Endothelial cell of umbilical vein (primary cell): Measurements from ENCODE around the gene ESPNL. TPM values are rescaled to one million over a fixed set of nuclear protein-coding genes. Genes with fewer than 3 reads are reported as not detected.

Experiments used
- BruUV-seq: library from RNA; stranded (reverse); fragments of 400-500 nt; replicated peaks from 2 replicates; lab custom pipeline; 2021; lab: Mats Ljungman, UMichigan
- CTCF ChIA-PET: fragments of 300-600, 350-600 bp; sonication (Branson Sonifier 250); formaldehyde crosslinking; loops from one replicate; lab custom pipeline; 2021; ENCODE audit warnings: antibody characterized with exemption, inconsistent platforms; lab: Charles Lee
- POLR2A ChIA-PET: fragments of 300-600, 350-600 bp; sonication (Branson Sonifier 250); formaldehyde crosslinking; loops from one replicate; lab custom pipeline; 2021; ENCODE audit warnings: antibody characterized with exemption, inconsistent platforms; lab: Charles Lee
- DNase-seq: peaks from one replicate; pipeline ENCODE4 v3.0.0-alpha.2; 2011; ENCODE audit warnings: low read depth, low spot score
- FAIRE-seq: peaks from 2 replicates; lab custom pipeline; 2011; peaks lifted over from hg19 to GRCh38; lab: Jason Lieb, UNC
- H2AFZ ChIP-seq: 2 replicates; pipeline ENCODE4 v1.6.0; 2012; ENCODE audit warnings: low read depth, low read length, control low read depth, inconsistent platforms
- H3K27ac ChIP-seq: 2 replicates; pipeline ENCODE4 v1.5.1; 2011; ENCODE audit warnings: low read depth, mild to moderate bottlenecking, control low read depth, low read length, moderate library complexity; ENCODE audit not compliant: insufficient read depth
- H3K27me3 ChIP-seq, 2 experiments: 2 replicates each; pipeline versions ENCODE4 v1.6.0 to v1.6.1; 2011; ENCODE audit warnings: low read length in 2 of 2, mixed read lengths in 1 of 2; ENCODE audit not compliant: control insufficient read depth in 2 of 2, insufficient read depth in 2 of 2
- H3K36me3 ChIP-seq, 2 experiments: 2 replicates in 1 of 2; 3 replicates in 1 of 2; pipeline ENCODE4 v1.5.1; 2011; ENCODE audit warnings: low read length in 2 of 2, mild to moderate bottlenecking in 1 of 2, moderate library complexity in 1 of 2; ENCODE audit not compliant: control insufficient read depth in 2 of 2, insufficient read depth in 2 of 2; ENCODE audit errors: extremely low read depth in 1 of 2
- H3K4me1 ChIP-seq: 3 replicates; pipeline ENCODE4 v1.5.1; 2011; ENCODE audit warnings: mild to moderate bottlenecking, low read length; ENCODE audit not compliant: control insufficient read depth, insufficient read depth; ENCODE audit errors: extremely low read depth
- H3K4me2 ChIP-seq: 2 replicates; pipeline ENCODE4 v1.6.1; 2011; ENCODE audit warnings: low read length, control low read depth, mixed read lengths; ENCODE audit not compliant: insufficient read depth
- H3K4me3 ChIP-seq, 3 experiments: fragments of 200-600 bp in 1 of 3; sonication (generic), shearing (Covaris generic) in 1 of 3; replicated peaks in 1 of 3; 2 replicates each; pipeline ENCODE4 v1.5.1; 2011 to 2016; ENCODE audit warnings: control low read depth in 3 of 3, low read length in 3 of 3, mild to moderate bottlenecking in 2 of 3, inconsistent platforms in 1 of 3, low read depth in 1 of 3, moderate library complexity in 1 of 3; ENCODE audit not compliant: insufficient read depth in 1 of 3
- H3K79me2 ChIP-seq: 2 replicates; pipeline ENCODE4 v1.6.0; 2012; ENCODE audit warnings: low read length, inconsistent platforms; ENCODE audit not compliant: control insufficient read depth, insufficient read depth
- H3K9ac ChIP-seq: replicated peaks from 2 replicates; pipeline ENCODE3; 2011; ENCODE audit warnings: low read length, control low read depth; ENCODE audit not compliant: insufficient read depth; ENCODE audit errors: extremely low read depth
- H3K9me1 ChIP-seq: replicated peaks from 3 replicates; pipeline ENCODE4 v1.6.0; 2011; ENCODE audit warnings: mild to moderate bottlenecking, low read length; ENCODE audit not compliant: control insufficient read depth, insufficient read depth; ENCODE audit errors: extremely low read depth
- H3K9me3 ChIP-seq: replicated peaks from 2 replicates; pipeline ENCODE4 v1.5.1; 2012; ENCODE audit warnings: low read length, inconsistent platforms; ENCODE audit not compliant: control insufficient read depth, insufficient read depth
- H4K20me1 ChIP-seq: replicated peaks from 2 replicates; pipeline ENCODE3; 2011; ENCODE audit warnings: mild to moderate bottlenecking, low read length; ENCODE audit not compliant: control insufficient read depth, insufficient read depth; ENCODE audit errors: extremely low read depth
- EZH2 ChIP-seq: IDR thresholded peaks from 2 replicates; pipeline ENCODE4 v1.6.1; 2012; ENCODE audit warnings: borderline replicate concordance, low read depth, mild to moderate bottlenecking, moderate library complexity, low read length, inconsistent platforms; ENCODE audit not compliant: severe bottlenecking
- FOS ChIP-seq: IDR thresholded peaks from 2 replicates; pipeline ENCODE4 v1.6.1; 2011; ENCODE audit warnings: mild to moderate bottlenecking, low read length, moderate library complexity, borderline replicate concordance; ENCODE audit not compliant: insufficient read depth
- GATA2 ChIP-seq: IDR thresholded peaks from 2 replicates; pipeline ENCODE4 v1.7.0; 2011; ENCODE audit warnings: low read depth, mild to moderate bottlenecking, moderate library complexity, mixed read lengths, low read length; ENCODE audit not compliant: insufficient read length, insufficient read depth
- JUN ChIP-seq: IDR thresholded peaks from 2 replicates; pipeline ENCODE4 v1.6.1; 2011; ENCODE audit warnings: borderline replicate concordance, low read depth; ENCODE audit not compliant: insufficient read length, insufficient read depth
- MYC ChIP-seq: IDR thresholded peaks from one replicate; pipeline ENCODE4 v1.6.1; 2011; ENCODE audit warnings: mild to moderate bottlenecking, low read depth, low read length
- POLR2A ChIP-seq: IDR thresholded peaks from 2 replicates; pipeline ENCODE4 v1.6.1; 2012; ENCODE audit warnings: low read depth, mild to moderate bottlenecking, control low read depth, low read length
- POLR2AphosphoS5 ChIP-seq: IDR thresholded peaks from 2 replicates; pipeline ENCODE4 v1.6.1; 2012; ENCODE audit warnings: low read depth, mild to moderate bottlenecking, control low read depth, low read length, moderate library complexity; ENCODE audit not compliant: insufficient read depth
- dilution Hi-C: fragments of 300-500 bp; cut with MboI; formaldehyde crosslinking; loops from one replicate; pipeline ENCODE4 v1.15.0; 2019; ENCODE audit warnings: low sequenced_read_pairs; ENCODE audit not compliant: extremely low pct_ligation_motif_present
- intact Hi-C: fragments of 100-400 bp; cut with micrococcal nuclease; formaldehyde crosslinking; loops from one replicate; pipeline ENCODE4 v1.10.0; 2022
- polyA plus RNA-seq, 4 experiments: library from polyadenylated mRNA; depleted of rRNA in 3 of 4; stranded (reverse) in 3 of 4; unstranded in 1 of 4; fragments of >200 nt; gene quantifications; 2 replicates each; pipeline versions ENCODE4 v1.2.1 to v1.2.3, GENCODE V29; 2011 to 2012; ENCODE audit warnings: missing spikeins in 1 of 4
- total RNA-seq: library from RNA; stranded (reverse); gene quantifications from 2 replicates; pipeline ENCODE4 v1.2.3, GENCODE V29; 2021
- TF ChIP-seq, protein P1 (sequence below), 2 donors: IDR thresholded peaks; 1 replicate in 1 of 2; 2 replicates in 1 of 2; pipeline ENCODE4 v1.5.1; 2011; ENCODE audit warnings: low read length in 2 of 2, mild to moderate bottlenecking in 2 of 2, moderate library complexity in 2 of 2, control low read depth in 1 of 2, inconsistent platforms in 1 of 2, low read depth in 1 of 2; ENCODE audit not compliant: insufficient read depth in 1 of 2; ENCODE audit errors: extremely low read depth in 1 of 2
- TF ChIP-seq, protein P2 (sequence below): IDR thresholded peaks from 2 replicates; pipeline ENCODE4 v1.6.1; 2011; ENCODE audit not compliant: insufficient read depth, insufficient read length

Gene ESPNL
- total and polyA plus RNA-seq, 2 donors (not counting 3 experiments of a cell fraction or from before 2014, with no cell fraction given) = not detected

DNA sequence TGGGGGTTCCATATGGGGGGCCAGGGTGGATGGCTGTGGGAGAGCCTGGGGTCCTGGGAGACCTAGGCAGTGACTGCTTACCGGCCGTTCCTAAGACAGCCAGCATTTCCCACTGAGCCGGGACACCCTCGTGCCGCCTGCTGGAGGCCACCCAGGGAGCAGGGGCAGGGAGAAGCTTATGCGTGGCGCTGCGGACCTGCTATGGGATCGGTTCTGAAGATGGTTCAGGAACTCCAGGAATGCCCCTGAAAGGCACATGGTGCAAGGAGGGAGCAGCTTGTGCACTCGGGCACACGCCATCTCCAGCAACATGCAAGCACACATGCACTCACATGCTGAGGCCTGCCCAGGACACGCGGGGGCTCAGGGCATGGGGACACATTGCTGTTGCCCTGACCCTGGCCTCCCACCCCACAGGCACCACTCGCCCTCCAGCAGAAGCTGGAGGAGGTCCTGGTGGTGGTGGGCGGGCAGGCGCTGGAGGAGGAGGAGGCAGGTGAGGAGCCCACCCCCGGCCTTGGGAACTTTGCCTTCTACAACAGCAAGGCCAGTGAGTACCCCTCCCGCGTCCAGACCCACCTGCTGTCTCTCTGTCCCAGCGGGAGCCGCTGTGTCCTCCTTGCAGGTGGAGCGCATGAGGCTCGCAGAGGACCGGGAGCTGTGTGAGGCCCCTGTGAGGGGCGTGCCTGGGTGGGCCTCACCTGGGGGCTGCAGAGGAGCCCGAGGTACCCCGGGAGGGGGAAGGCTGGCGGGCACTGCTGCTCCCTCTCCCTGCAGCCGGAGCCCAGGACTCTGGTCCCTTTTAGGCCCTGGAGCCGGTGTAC lies 42.5 kb downstream of the ESPNL start:
- ChIA-PET CTCF (no interaction called here), POLR2A (no interaction called here)
- TF ChIP-seq GATA2 (no peak), FOS (no peak), POLR2AphosphoS5 (no peak), MYC (no peak), EZH2 (no peak), JUN (no peak), POLR2A (no peak)
- TF ChIP-seq, protein P1, sequence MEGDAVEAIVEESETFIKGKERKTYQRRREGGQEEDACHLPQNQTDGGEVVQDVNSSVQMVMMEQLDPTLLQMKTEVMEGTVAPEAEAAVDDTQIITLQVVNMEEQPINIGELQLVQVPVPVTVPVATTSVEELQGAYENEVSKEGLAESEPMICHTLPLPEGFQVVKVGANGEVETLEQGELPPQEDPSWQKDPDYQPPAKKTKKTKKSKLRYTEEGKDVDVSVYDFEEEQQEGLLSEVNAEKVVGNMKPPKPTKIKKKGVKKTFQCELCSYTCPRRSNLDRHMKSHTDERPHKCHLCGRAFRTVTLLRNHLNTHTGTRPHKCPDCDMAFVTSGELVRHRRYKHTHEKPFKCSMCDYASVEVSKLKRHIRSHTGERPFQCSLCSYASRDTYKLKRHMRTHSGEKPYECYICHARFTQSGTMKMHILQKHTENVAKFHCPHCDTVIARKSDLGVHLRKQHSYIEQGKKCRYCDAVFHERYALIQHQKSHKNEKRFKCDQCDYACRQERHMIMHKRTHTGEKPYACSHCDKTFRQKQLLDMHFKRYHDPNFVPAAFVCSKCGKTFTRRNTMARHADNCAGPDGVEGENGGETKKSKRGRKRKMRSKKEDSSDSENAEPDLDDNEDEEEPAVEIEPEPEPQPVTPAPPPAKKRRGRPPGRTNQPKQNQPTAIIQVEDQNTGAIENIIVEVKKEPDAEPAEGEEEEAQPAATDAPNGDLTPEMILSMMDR (IDR thresholded peaks at IDR 0.05; ENCODE audit: extremely low read depth in 1 of 2, insufficient read depth in 1 of 2, low read depth in 1 of 2, low read length in 2 of 2) = no peak
- TF ChIP-seq, protein P2, sequence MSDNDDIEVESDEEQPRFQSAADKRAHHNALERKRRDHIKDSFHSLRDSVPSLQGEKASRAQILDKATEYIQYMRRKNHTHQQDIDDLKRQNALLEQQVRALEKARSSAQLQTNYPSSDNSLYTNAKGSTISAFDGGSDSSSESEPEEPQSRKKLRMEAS = no peak
- no peak for FAIRE-seq
- H3K27ac ChIP-seq = no peak overlapping the region
- H3K79me2 ChIP-seq = no peaks in the 10 kb centered on the region
- H3K9me3 ChIP-seq = no peaks in the 10 kb centered on the region
- intact Hi-C loops = loop anchor here (2.0 kb wide), 1 partner anchor 34 kb away; no protein-coding TSS in a partner anchor
- H2AFZ ChIP-seq = no peak overlapping the region
- no peaks in the 10 kb centered on the region for H4K20me1 ChIP-seq
- no peaks in the 10 kb centered on the region for H3K36me3 ChIP-seq
- dilution Hi-C loops = no loop called here
- no peak overlapping the region for H3K9ac ChIP-seq
- H3K4me3 ChIP-seq = no peak overlapping the region
- H3K27me3 ChIP-seq = no peaks in the 10 kb centered on the region
- H3K4me1 ChIP-seq = no peaks in the 10 kb centered on the region
- no peak for DNase-seq
- H3K9me1 ChIP-seq = no peaks in the 10 kb centered on the region
- BruUV-seq = no TSS peak
- H3K4me2 ChIP-seq = no peak overlapping the region
